ENCODE results near the gene MED1.
"Not testable (repeated sequence)": the region's sequence is repeated elsewhere in the genome, so short reads cannot be mapped to it uniquely, and the experiment has no call there.

Gene MED1, protein sequence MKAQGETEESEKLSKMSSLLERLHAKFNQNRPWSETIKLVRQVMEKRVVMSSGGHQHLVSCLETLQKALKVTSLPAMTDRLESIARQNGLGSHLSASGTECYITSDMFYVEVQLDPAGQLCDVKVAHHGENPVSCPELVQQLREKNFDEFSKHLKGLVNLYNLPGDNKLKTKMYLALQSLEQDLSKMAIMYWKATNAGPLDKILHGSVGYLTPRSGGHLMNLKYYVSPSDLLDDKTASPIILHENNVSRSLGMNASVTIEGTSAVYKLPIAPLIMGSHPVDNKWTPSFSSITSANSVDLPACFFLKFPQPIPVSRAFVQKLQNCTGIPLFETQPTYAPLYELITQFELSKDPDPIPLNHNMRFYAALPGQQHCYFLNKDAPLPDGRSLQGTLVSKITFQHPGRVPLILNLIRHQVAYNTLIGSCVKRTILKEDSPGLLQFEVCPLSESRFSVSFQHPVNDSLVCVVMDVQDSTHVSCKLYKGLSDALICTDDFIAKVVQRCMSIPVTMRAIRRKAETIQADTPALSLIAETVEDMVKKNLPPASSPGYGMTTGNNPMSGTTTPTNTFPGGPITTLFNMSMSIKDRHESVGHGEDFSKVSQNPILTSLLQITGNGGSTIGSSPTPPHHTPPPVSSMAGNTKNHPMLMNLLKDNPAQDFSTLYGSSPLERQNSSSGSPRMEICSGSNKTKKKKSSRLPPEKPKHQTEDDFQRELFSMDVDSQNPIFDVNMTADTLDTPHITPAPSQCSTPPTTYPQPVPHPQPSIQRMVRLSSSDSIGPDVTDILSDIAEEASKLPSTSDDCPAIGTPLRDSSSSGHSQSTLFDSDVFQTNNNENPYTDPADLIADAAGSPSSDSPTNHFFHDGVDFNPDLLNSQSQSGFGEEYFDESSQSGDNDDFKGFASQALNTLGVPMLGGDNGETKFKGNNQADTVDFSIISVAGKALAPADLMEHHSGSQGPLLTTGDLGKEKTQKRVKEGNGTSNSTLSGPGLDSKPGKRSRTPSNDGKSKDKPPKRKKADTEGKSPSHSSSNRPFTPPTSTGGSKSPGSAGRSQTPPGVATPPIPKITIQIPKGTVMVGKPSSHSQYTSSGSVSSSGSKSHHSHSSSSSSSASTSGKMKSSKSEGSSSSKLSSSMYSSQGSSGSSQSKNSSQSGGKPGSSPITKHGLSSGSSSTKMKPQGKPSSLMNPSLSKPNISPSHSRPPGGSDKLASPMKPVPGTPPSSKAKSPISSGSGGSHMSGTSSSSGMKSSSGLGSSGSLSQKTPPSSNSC (N-terminal part only)

GRCh38 chr17:39450847-39451581, at the start of gene MED1:
Gene MED1 (minus strand): TSS chr17:39451263. CDS start chr17:39451062, 201 bp downstream.
- peak; percentile 99 for DNase-seq

DNA sequence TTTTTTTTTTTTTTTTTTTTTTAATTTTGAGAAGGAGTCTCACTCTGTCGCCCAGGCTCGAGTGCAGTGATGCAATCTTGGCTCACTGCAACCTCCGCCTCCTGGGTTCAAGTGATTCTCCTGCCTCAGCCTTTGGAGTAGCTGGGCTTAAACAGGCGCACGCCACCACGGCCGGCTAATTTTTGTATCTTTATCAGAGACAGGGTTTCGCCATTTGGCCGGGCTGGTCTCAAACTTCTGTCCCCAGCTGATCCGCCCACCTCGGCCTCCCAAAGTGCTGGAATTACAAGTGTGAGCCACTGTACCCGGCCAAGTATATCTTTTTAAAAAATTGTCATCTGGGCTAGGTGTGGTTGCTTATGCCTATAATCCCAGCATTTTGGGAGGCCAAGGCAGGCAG, 45.9 kb upstream of the MED1 start:
- DNase-seq, result not testable (repeated sequence)

- DNase-seq, result no peak
These were observed 36.9 kb upstream of the MED1 start for GRCh38 chr17:39487946-39488345.

DNA sequence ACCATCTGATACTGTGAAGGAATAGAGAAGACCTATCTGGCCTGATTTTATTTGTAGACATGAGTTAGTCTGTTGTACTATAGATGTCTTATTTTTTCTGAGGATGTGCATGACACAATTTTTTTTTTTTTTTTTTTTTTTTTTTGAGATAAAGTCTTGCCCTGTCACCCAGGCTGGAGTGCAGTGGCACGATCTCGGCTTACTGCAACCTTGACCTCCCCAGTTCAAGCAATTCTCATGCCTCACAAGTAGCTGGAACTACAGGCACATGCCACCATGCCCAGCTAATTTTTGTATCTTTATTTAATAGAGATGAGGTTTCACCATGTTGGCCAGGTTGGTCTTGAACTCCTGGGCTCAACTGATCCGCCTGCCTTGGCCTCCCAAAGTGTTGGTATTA, 36.4 kb upstream of the MED1 start:
- DNase-seq, result not testable (repeated sequence)

DNA sequence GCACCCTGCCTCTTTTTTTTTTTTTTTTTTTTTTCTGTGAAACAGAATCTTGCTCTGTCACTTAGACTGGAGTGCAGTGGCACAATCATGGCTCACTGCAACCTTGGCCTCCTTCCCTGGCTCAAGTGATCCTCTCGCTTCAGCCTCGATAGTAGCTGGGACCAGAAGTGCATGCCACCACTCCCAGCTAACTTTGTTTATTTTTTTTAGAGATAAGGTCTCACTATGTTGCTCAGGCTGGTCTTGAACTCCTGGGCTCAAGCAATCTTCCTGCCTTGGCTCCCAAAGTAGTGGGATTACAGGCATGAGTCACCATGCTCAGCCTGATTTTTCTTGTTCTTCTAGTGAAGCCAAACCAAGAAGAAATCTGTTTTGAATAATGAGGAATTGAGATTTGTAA, 35.2 kb upstream of the MED1 start:
- DNase-seq, result no peak

- DNase-seq, result no peak
These were observed 34.5 kb upstream of the MED1 start for GRCh38 chr17:39485555-39485954.

DNA sequence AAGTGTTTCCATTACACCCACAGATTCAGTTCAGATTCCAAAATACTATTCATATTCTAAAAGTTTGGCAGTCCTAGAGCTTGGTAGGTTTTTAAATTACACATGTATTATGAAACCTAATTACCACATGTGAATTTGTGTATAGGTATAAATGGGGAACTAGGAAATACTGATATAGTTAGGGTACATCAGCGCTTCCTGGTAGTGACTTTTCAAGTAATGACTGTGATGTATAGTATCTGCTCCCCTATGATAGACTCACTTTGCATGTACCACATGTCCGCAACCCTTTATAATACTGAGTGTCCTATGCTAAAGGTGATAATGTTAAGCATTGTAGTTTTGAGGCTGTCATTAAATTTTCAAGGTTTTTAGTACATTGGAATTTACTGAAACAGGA, 33.1 kb upstream of the MED1 start:
- DNase-seq, result no peak

DNA sequence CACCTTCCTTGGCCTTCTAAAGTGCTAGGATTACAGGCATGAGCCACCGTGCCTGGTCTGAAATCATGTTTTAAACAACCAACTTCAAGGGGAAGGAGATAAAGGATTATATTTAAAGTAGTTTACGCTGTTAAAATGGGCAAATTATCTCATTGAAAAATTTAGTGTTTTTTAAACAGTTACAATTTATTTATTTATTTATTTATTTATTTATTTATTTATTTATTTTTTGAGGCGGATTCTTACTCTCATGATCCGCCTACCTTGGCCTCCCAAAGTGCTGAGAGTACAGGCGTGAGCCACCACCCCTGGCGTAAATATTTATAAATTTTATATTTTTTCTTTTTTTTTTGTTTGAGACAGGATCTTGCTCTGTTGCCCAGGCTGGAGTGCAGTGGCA, 32.4 kb upstream of the MED1 start:
- DNase-seq, result no peak

DNA sequence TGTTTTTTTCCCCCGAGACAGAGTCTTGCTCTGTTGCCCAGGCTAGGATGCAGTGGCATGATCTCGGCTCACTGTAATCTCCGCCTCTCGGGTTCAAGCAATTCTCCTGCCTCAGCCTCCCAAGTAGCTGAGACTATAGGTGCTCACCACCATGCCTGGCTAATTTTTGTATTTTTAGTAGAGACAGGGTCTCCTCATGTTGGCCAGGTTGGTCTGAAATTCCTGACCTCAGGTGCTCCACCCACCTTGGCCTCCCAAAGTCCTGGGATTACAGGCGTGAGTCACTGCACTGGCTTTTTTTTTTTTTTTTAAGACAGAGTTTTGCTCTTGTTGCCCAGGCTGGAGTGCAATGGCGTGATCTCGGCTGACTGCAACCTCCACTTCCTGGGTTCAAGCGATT, 28.6 kb upstream of the MED1 start:
- not testable (repeated sequence) for DNase-seq

DNA sequence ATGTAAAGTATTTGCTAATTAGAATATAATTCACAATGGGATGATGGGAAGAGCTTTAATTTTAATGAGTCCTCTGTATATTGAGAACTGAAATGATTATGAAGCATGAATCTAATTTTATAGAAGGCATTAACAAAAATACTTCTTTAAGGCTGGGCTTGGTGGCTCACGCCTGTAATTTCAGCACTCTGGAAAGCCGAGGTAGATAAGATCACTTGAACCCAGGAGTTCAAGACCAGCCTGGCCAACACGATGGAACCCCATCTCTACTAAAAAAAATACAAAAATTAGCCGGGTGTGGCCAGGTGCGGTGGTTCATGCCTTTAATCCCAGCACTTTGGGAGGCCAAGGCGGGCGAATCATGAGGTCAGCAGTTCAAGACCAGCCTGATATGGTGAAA, 22.2 kb upstream of the MED1 start:
- DNase-seq, result no peak

- DNase-seq, result not testable (repeated sequence)
These were observed 17.5 kb upstream of the MED1 start for GRCh38 chr17:39468610-39469009.

DNA sequence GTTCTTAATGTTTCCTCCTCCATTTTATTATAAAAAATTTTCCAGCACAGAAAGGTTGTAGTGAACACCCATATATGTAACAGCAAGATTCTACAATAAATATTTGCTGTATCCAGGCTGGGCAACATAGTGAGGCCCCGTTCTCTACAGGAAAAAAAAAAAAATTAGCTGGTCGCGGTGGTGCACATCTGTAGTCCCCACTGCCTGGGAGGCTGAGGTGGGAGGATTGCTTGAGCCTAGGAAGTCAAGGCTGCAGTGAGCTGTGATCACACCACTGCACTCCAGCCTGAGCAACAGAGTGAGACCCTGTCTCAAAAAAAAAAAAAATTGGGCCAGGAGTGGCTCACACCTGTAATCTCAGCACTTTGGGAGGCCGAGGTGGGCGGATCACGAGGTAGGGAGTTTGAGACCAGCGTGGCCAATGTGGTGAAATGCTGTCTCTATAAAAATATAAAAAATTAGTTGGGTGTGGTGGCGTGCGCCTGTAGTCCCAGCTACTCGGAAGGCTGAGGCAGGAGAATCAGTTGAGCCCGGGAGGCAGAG, 13.6 kb upstream of the MED1 start:
- not testable (repeated sequence) for DNase-seq

- peak; percentile 15 for DNase-seq
These were observed 11.7 kb upstream of the MED1 start for GRCh38 chr17:39462631-39463375.

DNA sequence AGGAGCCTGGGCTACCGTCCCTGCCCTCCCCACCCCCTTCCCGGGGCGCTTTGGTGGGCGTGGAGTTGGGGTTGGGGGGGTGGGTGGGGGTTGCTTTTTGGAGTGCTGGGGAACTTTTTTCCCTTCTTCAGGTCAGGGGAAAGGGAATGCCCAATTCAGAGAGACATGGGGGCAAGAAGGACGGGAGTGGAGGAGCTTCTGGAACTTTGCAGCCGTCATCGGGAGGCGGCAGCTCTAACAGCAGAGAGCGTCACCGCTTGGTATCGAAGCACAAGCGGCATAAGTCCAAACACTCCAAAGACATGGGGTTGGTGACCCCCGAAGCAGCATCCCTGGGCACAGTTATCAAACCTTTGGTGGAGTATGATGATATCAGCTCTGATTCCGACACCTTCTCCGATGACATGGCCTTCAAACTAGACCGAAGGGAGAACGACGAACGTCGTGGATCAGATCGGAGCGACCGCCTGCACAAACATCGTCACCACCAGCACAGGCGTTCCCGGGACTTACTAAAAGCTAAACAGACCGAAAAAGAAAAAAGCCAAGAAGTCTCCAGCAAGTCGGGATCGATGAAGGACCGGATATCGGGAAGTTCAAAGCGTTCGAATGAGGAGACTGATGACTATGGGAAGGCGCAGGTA, 11.0 kb upstream of the MED1 start:
- DNase-seq, result no peak

- DNase-seq, result peak; percentile 98
These were observed 10.3 kb upstream of the MED1 start, which contains the start of gene CDK12 for GRCh38 chr17:39461113-39461925. Gene CDK12 (plus strand): TSS chr17:39461486. CDS start chr17:39462072, 586 bp downstream.

DNA sequence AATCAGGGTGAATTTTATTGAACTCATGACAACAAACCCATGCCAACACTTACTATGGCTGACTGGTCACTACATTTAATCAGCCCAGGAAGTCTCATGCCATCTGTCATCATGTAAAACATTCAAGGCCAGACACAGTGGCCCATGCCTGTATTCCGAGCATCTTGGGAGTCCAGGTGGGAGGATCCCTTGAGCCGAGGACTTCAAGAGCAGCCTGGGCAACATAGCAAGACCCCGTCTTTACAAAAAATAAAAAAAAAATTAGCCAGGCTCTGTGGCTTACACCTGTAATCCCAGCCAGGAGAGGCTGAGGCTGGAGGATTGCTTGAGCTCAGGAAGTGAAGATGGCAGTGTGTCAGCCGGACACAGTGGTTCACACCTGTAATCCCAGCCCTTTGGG, 4.9 kb upstream of the MED1 start:
- no peak for DNase-seq

GRCh38 chr17:39450051-39450450, 1.0 kb downstream of the MED1 start:
- DNase-seq, result no peak

DNA sequence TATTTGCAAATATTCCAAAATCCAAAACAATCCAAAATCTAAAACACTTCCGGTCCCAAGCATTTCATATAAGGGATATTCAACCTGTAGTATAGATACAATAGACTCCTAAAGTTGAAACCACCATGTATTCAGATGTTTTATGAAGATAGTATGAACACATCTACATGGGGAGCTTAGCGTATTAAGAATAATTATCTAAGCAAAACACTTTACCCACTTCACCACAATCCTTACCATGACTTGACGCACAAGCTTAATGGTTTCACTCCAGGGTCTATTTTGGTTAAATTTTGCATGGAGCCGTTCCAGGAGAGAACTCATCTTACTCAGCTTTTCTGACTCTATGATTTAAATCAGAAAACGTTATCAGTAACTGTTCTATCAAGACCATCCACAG, 3.5 kb downstream of the MED1 start:
- DNase-seq, result no peak

DNA sequence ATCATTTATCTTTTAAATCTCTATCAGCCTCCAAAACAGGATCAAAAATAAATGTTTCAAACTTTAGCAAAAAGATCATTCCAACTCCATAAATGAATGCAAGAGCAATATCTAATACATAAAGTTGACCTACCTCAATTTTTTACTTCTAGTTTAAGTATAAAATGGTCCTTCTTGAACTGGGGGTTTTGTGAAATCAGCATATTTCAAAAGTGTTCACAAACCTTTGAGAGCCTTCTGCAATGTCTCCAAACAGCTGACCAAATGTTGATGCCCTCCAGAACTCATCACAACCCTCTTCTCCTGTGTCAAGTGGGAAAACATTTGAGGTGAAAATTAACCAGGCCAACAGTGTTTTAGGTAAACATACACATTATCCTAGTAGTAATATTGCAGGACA, 7.7 kb downstream of the MED1 start:
- no peak for DNase-seq

DNA sequence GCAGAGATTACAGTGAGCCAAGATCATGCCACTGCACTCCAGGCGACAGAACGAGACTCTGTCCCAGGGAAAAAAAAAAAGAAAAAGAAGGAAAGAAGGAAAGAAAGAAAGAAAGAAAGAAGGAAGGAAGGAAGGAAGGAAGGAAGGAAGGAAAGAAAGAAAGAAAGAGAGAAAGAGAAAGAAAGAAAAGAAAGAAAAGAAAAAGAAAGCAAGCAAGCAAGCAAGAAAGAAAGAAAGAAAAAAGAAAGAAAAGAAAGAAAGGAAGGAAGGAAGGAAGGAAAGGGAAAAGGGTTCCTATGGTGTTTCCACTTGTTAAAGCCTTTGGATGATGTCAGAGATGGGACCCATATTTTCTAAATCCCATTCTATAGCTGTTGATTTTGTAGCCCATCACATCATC, 11.2 kb downstream of the MED1 start:
- DNase-seq, result not testable (repeated sequence)

Measured in DMS79 treated with DMSO at 0.1 percent for 48 hours (cell line).